Prostate gland (tissue), 2 donors: ENCODE measurements around the gene NTRK2. TPM values are rescaled to one million over a fixed set of nuclear protein-coding genes. Genes with fewer than 3 reads are reported as not detected.

Experiments
- DNase-seq: peaks from one replicate; pipeline ENCODE4 v3.0.0-alpha.2; 2019; ENCODE audit warnings: low spot score
- H3K27ac ChIP-seq, 2 donors: fragments of 200-600 bp; sonication (generic); 2 replicates each; pipeline ENCODE4 v1.5.1; 2017 to 2019
- H3K27me3 ChIP-seq: fragments of 200-600 bp; sonication (generic); replicated peaks from 2 replicates; pipeline ENCODE4 v1.5.1; 2019; ENCODE audit not compliant: insufficient read depth
- H3K36me3 ChIP-seq, 2 donors: fragments of 200-600 bp; sonication (generic); 1 replicate in 1 of 2; 2 replicates in 1 of 2; pipeline versions ENCODE4 v1.5.1 to v1.8.1; 2017 to 2019
- H3K4me1 ChIP-seq: fragments of 200-600 bp; sonication (generic); replicated peaks from 2 replicates; pipeline ENCODE4 v1.5.1; 2019
- H3K4me3 ChIP-seq, 2 donors: fragments of 200-600 bp; sonication (generic); 2 replicates each; pipeline ENCODE4 v1.5.1; 2017 to 2019
- H3K9me3 ChIP-seq: fragments of 200-600 bp; sonication (generic); 2 replicates; pipeline ENCODE4 v1.5.1; 2017
- CTCF ChIP-seq, 4 experiments: fragments of 200-600 bp in 2 of 4; fragments of 450-650 bp in 2 of 4; sonication (generic) in 2 of 4; IDR thresholded peaks; 1 replicate in 3 of 4; 2 replicates in 1 of 4; pipeline ENCODE4 v1.5.1; 2016 to 2019; ENCODE audit warnings: antibody characterized with exemption in 4 of 4, mild to moderate bottlenecking in 2 of 4, moderate library complexity in 2 of 4
- POLR2A ChIP-seq: fragments of 450-650 bp; IDR thresholded peaks from one replicate; pipeline ENCODE4 v1.6.1; 2016; ENCODE audit warnings: antibody characterized with exemption, mild to moderate bottlenecking
- POLR2AphosphoS5 ChIP-seq: sonication (generic); formaldehyde crosslinking; IDR thresholded peaks from one replicate; pipeline ENCODE4 v1.6.1; 2017; ENCODE audit warnings: antibody characterized with exemption
- WGBS: methylation state at CpG from one replicate; pipeline ENCODE4 v1.1.5; 2018; 5-methylcytosine and 5-hydroxymethylcytosine counted together
- intact Hi-C: fragments of 100-400 bp; cut with DNase I; formaldehyde crosslinking; loops from one replicate; pipeline ENCODE4 v1.14.2; 2022
- total RNA-seq, 2 donors: library from RNA; depleted of rRNA; stranded (reverse); fragments of >200 nt; gene quantifications; one replicate each; pipeline ENCODE4 v1.1.0, GENCODE V29; 2016

NTRK2 gene
- total RNA-seq, 2 donors from 2014 or later: 2.3 to 11.1 TPM

GRCh38 chr9:84642553-84643141, 26.9 kb upstream of the NTRK2 start:
- Histone ChIP-seq H3K27me3 (no peaks in the 10 kb centered on the region), H3K36me3 (no peaks in the 10 kb centered on the region), H3K4me3 (no peak overlapping the region), H3K4me1 (no peaks in the 10 kb centered on the region), H3K27ac (no peak overlapping the region), H3K9me3 (no peaks in the 10 kb centered on the region)
- intact Hi-C loops: no loop called here
- TF ChIP-seq POLR2AphosphoS5 (no peak), POLR2A (no peak), CTCF (IDR thresholded peaks at IDR 0.05) (no peak)
- WGBS: 69% methylated on average over 4 of the region's 4 CpGs
- DNase-seq: no peak

GRCh38 chr9:84647699-84648098, 21.8 kb upstream of the NTRK2 start:
- WGBS: 100% methylated on average over 3 of the region's 3 CpGs
- no peak for DNase-seq
- no peak overlapping the region for H3K27ac ChIP-seq
- H3K27me3 ChIP-seq: no peaks in the 10 kb centered on the region
- no peaks in the 10 kb centered on the region for H3K9me3 ChIP-seq
- intact Hi-C loops: no loop called here
- H3K4me1 ChIP-seq: no peaks in the 10 kb centered on the region
- TF ChIP-seq CTCF (IDR thresholded peaks at IDR 0.05) (no peak), POLR2A (no peak), POLR2AphosphoS5 (no peak)
- no peak overlapping the region for H3K4me3 ChIP-seq
- H3K36me3 ChIP-seq: no peaks in the 10 kb centered on the region

GRCh38 chr9:84652496-84653120, 16.9 kb upstream of the NTRK2 start:
- Histone ChIP-seq H3K4me1 (no peaks in the 10 kb centered on the region), H3K36me3 (no peaks in the 10 kb centered on the region), H3K27ac (no peak overlapping the region), H3K4me3 (no peak overlapping the region), H3K27me3 (no peaks in the 10 kb centered on the region), H3K9me3 (no peaks in the 10 kb centered on the region)
- DNase-seq: no peak
- intact Hi-C loops: no loop called here
- WGBS: 46% methylated on average over 4 of the region's 4 CpGs
- TF ChIP-seq POLR2A (no peak), POLR2AphosphoS5 (no peak), CTCF (IDR thresholded peaks at IDR 0.05) (no peak)

- intact Hi-C loops: no loop called here
- no peak overlapping the region for H3K4me3 ChIP-seq
- TF ChIP-seq POLR2A: no peak
- TF ChIP-seq POLR2AphosphoS5: no peak
- no peak for TF ChIP-seq CTCF (IDR thresholded peaks at IDR 0.05)
- H3K4me1 ChIP-seq: no peaks in the 10 kb centered on the region
- no peaks in the 10 kb centered on the region for H3K9me3 ChIP-seq
- no peaks in the 10 kb centered on the region for H3K27me3 ChIP-seq
- DNase-seq: no peak
- 85% methylated on average over 5 of the region's 5 CpGs for WGBS
- no peak overlapping the region for H3K27ac ChIP-seq
- H3K36me3 ChIP-seq: no peaks in the 10 kb centered on the region
Observed at GRCh38 chr9:84655447-84655846, 14.1 kb upstream of the NTRK2 start.

- Histone ChIP-seq H3K9me3 (no peaks in the 10 kb centered on the region), H3K27me3 (no peaks in the 10 kb centered on the region), H3K27ac (no peak overlapping the region), H3K36me3 (no peaks in the 10 kb centered on the region), H3K4me1 (no peaks in the 10 kb centered on the region), H3K4me3 (no peak overlapping the region)
- intact Hi-C loops: no loop called here
- DNase-seq: no peak
- TF ChIP-seq CTCF (IDR thresholded peaks at IDR 0.05) (no peak), POLR2A (no peak), POLR2AphosphoS5 (no peak)
- WGBS: 67% methylated on average over 5 of the region's 5 CpGs
Observed at GRCh38 chr9:84659313-84659712, 10.2 kb upstream of the NTRK2 start.
